Measurements from ENCODE around the gene PCGF1.
"Not testable (repeated sequence)": the region's sequence is repeated elsewhere in the genome, so short reads cannot be mapped to it uniquely, and the experiment has no call there.

Gene PCGF1

DNA sequence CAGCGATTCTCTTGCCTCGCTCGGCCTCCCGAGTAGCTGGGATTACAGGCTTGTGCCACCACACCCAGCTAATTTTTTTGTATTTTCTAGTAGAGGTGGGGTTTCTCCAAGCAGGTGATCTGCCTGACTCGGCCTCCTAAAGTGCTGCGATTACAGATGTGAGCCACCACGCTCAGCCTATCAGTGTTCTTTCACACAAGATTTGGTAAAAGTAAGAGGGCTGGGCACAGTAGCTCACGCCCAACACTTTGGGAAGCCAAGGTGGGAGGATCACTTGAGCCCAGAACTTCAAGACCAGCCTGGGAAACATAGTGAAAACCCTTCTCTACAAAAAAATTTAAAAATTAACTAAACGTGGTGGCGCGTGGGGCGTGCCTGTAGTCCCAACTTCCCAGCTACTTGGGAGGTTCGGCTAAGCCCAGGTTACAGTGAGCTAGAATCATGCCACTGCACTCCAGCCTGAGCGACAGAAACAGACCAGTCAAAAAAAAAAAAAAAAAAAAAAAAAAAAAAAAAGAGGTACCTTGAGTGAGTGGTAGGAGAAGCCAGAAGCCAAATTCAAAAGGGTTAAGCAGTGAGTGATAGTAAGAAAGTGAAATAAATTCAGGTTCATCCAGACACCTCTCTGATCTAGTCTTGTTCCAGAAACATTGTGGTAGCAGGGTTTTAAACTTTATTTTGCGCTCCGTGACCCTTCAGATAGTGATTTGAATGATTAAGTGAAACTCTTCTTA is 36.0 kb downstream of the PCGF1 start:
- no peak for DNase-seq

DNA sequence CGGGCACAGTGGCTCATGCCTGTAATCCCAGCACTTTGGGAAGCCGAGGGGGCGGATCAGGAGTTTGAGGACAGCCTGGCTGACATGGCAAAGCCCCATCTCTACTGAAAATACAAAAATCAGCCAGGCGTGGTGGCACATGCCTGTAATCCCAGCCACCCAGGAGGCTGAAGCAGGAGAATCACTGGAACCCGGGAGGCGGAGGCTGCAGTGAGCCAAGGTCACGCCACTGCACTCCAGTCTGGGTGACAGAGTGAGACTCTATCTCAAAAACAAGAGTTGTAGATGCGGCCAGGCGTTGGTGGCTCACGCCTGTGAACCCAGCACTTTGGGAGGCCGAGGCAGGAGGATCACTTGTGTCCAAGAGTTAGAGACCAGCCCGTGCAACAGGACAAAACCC is 36.8 kb downstream of the PCGF1 start:
- not testable (repeated sequence) for DNase-seq

GRCh38 chr2:74464406-74464805 is 43.1 kb downstream of the PCGF1 start:
- no peak for DNase-seq

DNA sequence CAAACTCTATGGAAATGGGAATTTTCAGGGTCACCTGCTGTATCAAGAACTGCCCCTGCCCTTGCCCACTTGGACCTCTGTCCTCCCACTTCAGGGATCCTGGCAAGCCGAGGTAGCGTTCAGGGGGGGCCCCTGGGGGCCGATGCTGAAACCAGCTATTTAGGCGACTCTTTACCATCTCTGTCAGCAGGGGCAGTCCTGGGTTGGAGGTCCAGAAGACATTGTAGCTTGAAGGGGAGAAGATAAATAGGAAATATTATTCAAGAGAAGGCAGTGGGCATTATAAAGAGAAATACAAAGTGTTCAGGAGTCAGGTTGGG is 44.7 kb downstream of the PCGF1 start:
- DNase-seq = no peak

- no peak for DNase-seq
Observed at GRCh38 chr2:74462054-74462785, 45.3 kb downstream of the PCGF1 start.

DNA sequence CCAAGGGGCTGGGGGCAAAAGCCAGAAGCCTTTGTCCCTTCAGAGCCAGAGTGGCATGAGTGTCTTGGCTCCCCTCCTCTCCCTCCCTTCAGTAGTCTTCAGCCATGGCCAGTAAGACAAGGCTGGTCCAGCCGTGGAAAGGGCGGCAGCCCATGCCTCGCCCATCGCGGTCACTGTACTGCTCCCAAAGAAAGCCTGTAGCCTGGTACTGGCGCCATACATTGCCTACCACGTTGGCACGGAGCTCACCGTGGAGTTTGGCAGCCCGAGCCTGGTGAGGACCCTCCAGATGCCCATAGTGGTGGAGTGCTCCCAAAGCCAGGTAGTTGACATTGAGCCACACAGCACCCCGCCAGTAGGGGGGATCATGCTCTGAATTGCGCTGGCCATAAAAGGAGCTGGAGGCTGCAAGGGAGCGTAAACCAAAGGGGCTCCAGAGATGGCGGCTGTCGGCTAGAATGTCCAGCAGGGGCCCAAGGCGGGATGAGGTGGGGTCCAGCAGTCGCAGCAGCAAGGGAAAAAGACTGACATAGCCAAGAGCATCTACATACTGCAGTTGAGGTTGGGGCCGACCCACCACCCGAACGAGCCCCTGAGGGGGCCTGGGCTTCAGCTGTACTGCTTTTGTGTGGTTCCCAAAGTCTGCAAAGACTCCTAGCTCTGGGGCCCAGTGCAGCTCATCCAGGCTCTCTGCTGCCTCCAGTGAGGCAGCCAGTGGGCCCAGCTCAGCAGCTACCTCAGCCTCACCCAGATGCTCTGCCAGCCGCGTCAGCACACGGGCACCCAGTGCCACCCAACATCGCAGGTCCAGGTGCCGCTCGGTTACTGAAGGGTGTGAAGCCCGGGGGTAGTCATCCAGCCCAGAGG is 46.1 kb downstream of the PCGF1 start:
- DNase-seq = peak in 1 of 2 experiments; percentile 12

- DNase-seq = not testable (repeated sequence)
Observed at GRCh38 chr2:74460187-74460586, 47.3 kb downstream of the PCGF1 start.

DNA sequence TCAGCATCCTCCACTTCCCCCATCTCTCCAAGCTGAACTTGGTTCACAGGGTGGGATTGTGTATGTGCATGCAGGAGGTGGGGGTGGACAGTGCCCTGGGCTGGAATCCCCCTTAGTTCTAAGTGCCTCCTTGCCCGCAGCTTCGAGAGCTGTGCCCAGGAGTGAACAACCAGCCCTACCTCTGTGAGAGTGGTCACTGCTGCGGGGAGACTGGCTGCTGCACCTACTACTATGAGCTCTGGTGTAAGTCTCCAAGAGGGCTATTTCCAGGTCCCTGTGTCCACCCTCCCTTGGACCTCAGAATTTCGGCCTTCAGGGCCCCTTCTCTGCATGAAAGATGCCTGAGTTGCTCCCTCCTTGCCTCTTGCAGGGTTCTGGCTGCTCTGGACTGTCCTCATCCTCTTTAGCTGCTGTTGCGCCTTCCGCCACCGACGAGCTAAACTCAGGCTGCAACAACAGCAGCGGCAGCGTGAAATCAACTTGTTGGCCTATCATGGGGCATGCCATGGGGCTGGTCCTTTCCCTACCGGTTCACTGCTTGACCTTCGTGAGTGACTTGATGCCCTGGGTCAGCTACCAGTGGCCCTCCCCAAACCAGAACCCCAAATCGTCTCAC is 47.9 kb downstream of the PCGF1 start:
- DNase-seq = not testable (repeated sequence)

DNA sequence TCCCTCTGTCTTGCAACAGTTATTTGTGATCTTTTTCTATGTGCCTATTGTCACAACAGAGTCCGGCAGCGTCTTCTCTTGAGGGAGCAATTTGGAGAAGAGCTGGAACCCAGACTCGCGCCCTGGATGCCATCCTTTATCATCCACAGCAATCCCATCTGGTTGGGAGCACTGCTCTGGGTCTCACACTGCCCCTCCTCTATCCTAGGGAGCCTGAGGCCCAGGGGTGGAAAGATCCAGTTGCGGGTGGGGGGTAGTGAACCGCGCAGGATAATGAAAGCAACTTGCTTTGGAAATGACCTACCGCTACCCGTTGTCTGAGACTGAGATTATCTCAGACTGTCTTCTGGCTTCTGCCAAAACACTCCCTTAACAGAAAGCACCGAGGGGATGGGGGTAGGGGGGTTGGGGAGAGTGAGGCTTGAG is 48.5 kb downstream of the PCGF1 start:
- DNase-seq = no peak

GRCh38 chr2:74458132-74458937 is 49.2 kb downstream of the PCGF1 start, which contains the start of gene WBP1:
Gene WBP1 (plus strand): TSS chr2:74458438. CDS start chr2:74458603, 165 bp downstream.
- DNase-seq = peak; percentile 99 to 100

DNA sequence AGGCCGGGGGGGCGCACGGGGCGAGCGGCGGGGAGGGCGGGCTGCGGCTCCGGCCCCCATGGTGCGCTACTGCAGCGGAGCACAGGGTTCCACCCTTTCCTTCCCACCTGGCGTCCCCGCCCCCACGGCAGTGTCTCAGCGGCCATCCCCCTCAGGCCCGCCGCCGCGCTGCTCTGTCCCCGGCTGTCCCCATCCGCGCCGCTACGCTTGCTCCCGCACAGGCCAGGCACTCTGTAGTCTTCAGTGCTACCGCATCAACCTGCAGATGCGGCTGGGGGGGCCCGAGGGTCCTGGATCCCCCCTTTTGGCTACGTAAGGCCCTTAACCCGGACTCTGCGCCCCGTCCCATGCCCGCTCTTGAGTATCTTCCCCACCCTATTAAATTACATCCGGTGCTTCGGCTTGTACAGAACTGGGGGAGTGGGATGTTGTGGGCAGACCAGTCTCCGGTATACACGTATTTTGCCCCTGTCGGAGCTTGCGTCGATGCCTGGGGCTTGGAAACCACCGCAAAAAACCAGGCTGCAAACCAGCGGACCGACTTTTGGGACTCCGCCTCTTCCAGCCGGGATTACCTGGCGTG is 49.9 kb downstream of the PCGF1 start:
- DNase-seq = peak; percentile 53 to 77

DNA sequence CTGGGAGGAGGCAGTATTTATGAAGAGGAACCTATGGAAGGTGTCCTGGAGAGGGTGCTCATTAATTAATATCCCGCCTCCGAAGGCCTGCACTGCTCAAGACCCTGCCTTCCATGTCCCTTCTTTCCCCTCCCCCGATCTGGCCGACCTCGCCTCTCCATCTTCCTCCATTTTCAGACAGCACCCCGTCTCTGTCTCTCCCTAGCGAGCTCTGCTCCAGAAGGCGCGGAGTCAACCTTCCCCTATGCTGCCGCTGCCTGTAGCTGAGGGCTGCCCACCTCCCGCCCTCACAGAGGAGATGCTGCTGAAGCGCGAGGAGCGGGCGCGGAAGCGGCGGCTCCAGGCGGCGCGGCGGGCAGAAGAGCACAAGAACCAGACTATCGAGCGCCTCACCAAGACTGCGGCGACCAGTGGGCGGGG is 50.4 kb downstream of the PCGF1 start:
- no peak for DNase-seq
